ENCODE data around the gene LRAT. TPM values are rescaled to one million over a fixed set of nuclear protein-coding genes. Genes with fewer than 3 reads are reported as not detected.

The LRAT gene
- total RNA-seq, 1 experiment from 2014 or later, result 20.4 TPM

- Histone ChIP-seq H2BK20ac (ENCODE audit: low read depth, low read length, poor library complexity, severe bottlenecking) (no peak overlapping the region), H3K4me2 (ENCODE audit: insufficient read depth, insufficient read length, low read length) (no peak overlapping the region), H3K4ac (ENCODE audit: low read depth, low read length) (no peak overlapping the region), H4K91ac (ENCODE audit: insufficient read length, low read depth, low read length) (no peak overlapping the region), H3K9me3 (ENCODE audit: control insufficient read depth, low read depth, low read length) (no peaks in the 10 kb centered on the region), H4K8ac (replicated peaks; ENCODE audit: insufficient read length, low read depth, low read length) (no peak overlapping the region), H3K23me2 (ENCODE audit: insufficient read length, low read depth, low read length, poor library complexity, severe bottlenecking) (no peaks in the 10 kb centered on the region), H3K4me1 (ENCODE audit: insufficient read depth, low read length) (no peaks in the 10 kb centered on the region), H3K56ac (ENCODE audit: insufficient read length, low read depth, low read length) (no peak overlapping the region), H3K27me3 (ENCODE audit: insufficient read depth, low read length) (no peaks in the 10 kb centered on the region), H3T11ph (ENCODE audit: low read length) (no peak overlapping the region), H3K27ac (ENCODE audit: insufficient read length, low read depth, low read length) (no peak overlapping the region), H2BK12ac (ENCODE audit: insufficient read length, low read depth, low read length) (no peak overlapping the region), H2AFZ (ENCODE audit: low read length) (no peak overlapping the region), H4K5ac (ENCODE audit: insufficient read length, low read depth, low read length) (no peak overlapping the region), H2BK5ac (ENCODE audit: insufficient read length, low read length) (no peak overlapping the region), H3K14ac (ENCODE audit: insufficient read depth, low read length) (peak overlapping the region; percentile 17), H3K79me2 (ENCODE audit: insufficient read depth, low read length) (no peaks in the 10 kb centered on the region), H3K9ac (ENCODE audit: extremely low read depth, insufficient read length, low read length) (no peak overlapping the region), H4K20me1 (ENCODE audit: control insufficient read depth, insufficient read depth, insufficient read length) (no peaks in the 10 kb centered on the region), H3K23ac (ENCODE audit: insufficient read length, low read depth, low read length) (no peak overlapping the region), H2BK120ac (ENCODE audit: low read depth, low read length, poor library complexity, severe bottlenecking) (no peak overlapping the region), H2BK15ac (ENCODE audit: low read depth, low read length) (no peak overlapping the region; the same call in 1 of the 2 replicates), H3K79me1 (ENCODE audit: insufficient read depth, low read depth, low read length, poor library complexity, severe bottlenecking) (no peaks in the 10 kb centered on the region), H2AK5ac (ENCODE audit: insufficient read length, low read length) (no peak overlapping the region), H3K18ac (ENCODE audit: insufficient read length, low read depth, low read length) (no peak overlapping the region)
- Mint-ChIP-seq H3K27me3 (ENCODE audit: low read depth) (no peaks in the 10 kb centered on the region), H3K36me3 (ENCODE audit: insufficient read depth in 1 of 3, low read depth in 3 of 3) (no peaks in the 10 kb centered on the region), H3K27ac (no peak overlapping the region; a peak in 1 of 7 replicates), H3K9me3 (no peaks in the 10 kb centered on the region), H3K4me1 (no peaks in the 10 kb centered on the region; a peak in 2 of 4 replicates), H3K4me3 (no peak overlapping the region)
- no peak for TF ChIP-seq CTCF (conservative IDR thresholded peaks at IDR 0.05)
- no CpG with 5 or more reads among the region's 18 CpGs for WGBS (ENCODE audit: extremely low coverage, insufficient read length, low lambda C conversion rate)
- no peak for DNase-seq
These were observed 38.1 kb downstream of the LRAT start for GRCh38 chr4:154781983-154782293.

Other genes starting within 250 kb of the LRAT start
- 107 and 113 TPM in 2 replicates for gene PLRG1, start 193.6 kb upstream of the LRAT start, total RNA-seq (2021)
- not detected in 2 replicates for gene FGB, start 181.0 kb upstream of the LRAT start, total RNA-seq (2021)
- not detected in 2 replicates for gene FGA, start 153.3 kb upstream of the LRAT start, total RNA-seq (2021)
- not detected in 2 replicates for gene FGG, start 131.3 kb upstream of the LRAT start, total RNA-seq (2021)
- gene RBM46, start 37.3 kb downstream of the LRAT start, total RNA-seq (2021), result 0.17 and 0.33 TPM in 2 replicates